HepG2 (cell line): ENCODE results near the gene AANAT. TPM values are rescaled to one million over a fixed set of nuclear protein-coding genes. Genes with fewer than 3 reads are reported as not detected.

Source experiments
- ATF7 ChIP-seq, 2 experiments: fragments of 450-650 bp in 1 of 2; sonication (generic) in 1 of 2; formaldehyde crosslinking in 1 of 2; IDR thresholded peaks; 2 replicates each; pipeline versions ENCODE4 v1.4.0 to v1.6.1; 2016 to 2020; ENCODE audit warnings: antibody characterized with exemption in 1 of 2, mild to moderate bottlenecking in 1 of 2, missing genetic modification reagents in 1 of 2
- ATM ChIP-seq: fragments of 450-650 bp; IDR thresholded peaks from 2 replicates; pipeline ENCODE4 v1.7.1; 2017; ENCODE audit warnings: mild to moderate bottlenecking, borderline replicate concordance
- BCL3 ChIP-seq: sonication (generic); formaldehyde crosslinking; IDR thresholded peaks from 2 replicates; pipeline ENCODE4 v1.5.1; 2020; ENCODE audit warnings: mild to moderate bottlenecking, missing genetic modification reagents, moderate library complexity
- CBX5 ChIP-seq: sonication (generic); formaldehyde crosslinking; IDR thresholded peaks from 2 replicates; pipeline ENCODE4 v1.4.0; 2020; ENCODE audit warnings: missing genetic modification reagents, borderline replicate concordance
- KDM4B ChIP-seq: sonication (generic); formaldehyde crosslinking; IDR thresholded peaks from 2 replicates; pipeline ENCODE4 v1.4.0; 2020; ENCODE audit warnings: missing genetic modification reagents
- KMT2B ChIP-seq: IDR thresholded peaks from 2 replicates; pipeline ENCODE4 v1.6.1; 2016; ENCODE audit warnings: missing genetic modification reagents, missing compliant biosample characterization
- SIN3B ChIP-seq: fragments of 150-350 bp; IDR thresholded peaks from 2 replicates; pipeline ENCODE4 v1.6.1; 2014; ENCODE audit warnings: low read length
- TCF7L2 ChIP-seq: IDR thresholded peaks from 2 replicates; pipeline ENCODE4 v1.6.1; 2011; ENCODE audit warnings: mild to moderate bottlenecking, low read depth, low read length, moderate library complexity
- ZFYVE20 ChIP-seq: sonication (generic); formaldehyde crosslinking; IDR thresholded peaks from 2 replicates; pipeline ENCODE4 v1.8.0; 2023; ENCODE audit warnings: low read depth, mild to moderate bottlenecking, moderate library complexity, missing genetic modification reagents, borderline replicate concordance
- ZNF460 ChIP-seq: sonication (generic); formaldehyde crosslinking; IDR thresholded peaks from 2 replicates; pipeline ENCODE4 v1.5.1; 2020; ENCODE audit warnings: missing genetic modification reagents, mild to moderate bottlenecking, borderline replicate concordance
- ZNF747 ChIP-seq: sonication (generic); formaldehyde crosslinking; IDR thresholded peaks from 2 replicates; pipeline ENCODE4 v1.8.1; 2023; ENCODE audit warnings: missing genetic modification reagents, mild to moderate bottlenecking, borderline replicate concordance
- ZNF879 ChIP-seq: sonication (generic); formaldehyde crosslinking; IDR thresholded peaks from 2 replicates; pipeline ENCODE4 v1.8.1; 2023; ENCODE audit warnings: missing genetic modification reagents
- ZNF891 ChIP-seq: sonication (generic); formaldehyde crosslinking; IDR thresholded peaks from 2 replicates; pipeline ENCODE4 v1.5.0; 2020; ENCODE audit warnings: mild to moderate bottlenecking, missing genetic modification reagents
- polyA plus RNA-seq, 8 experiments: library from polyadenylated mRNA; depleted of rRNA in 3 of 8; stranded (reverse) in 7 of 8; unstranded in 1 of 8; fragments of >200 nt; fragmentation: Illumina TruSeq in 4 of 8; extraction: Trizol in 4 of 8; gene quantifications; 2 replicates each; pipeline versions ENCODE4 v1.2.1 to v1.2.3, GENCODE V29; 2011 to 2016; ENCODE audit warnings: low read depth in 4 of 8, missing spikeins in 1 of 8, mixed read lengths in 1 of 8; ENCODE audit not compliant: insufficient read depth in 1 of 8
- total RNA-seq, 5 experiments: library from RNA; depleted of rRNA; stranded (reverse); fragments of >200 nt; fragmentation: Illumina TruSeq; extraction: Trizol; gene quantifications; 2 replicates each; pipeline ENCODE4 v1.2.3, GENCODE V29; 2016; ENCODE audit warnings: low read depth in 1 of 5
- TF ChIP-seq, protein P1 (sequence below): sonication (generic); formaldehyde crosslinking; IDR thresholded peaks from 2 replicates; pipeline ENCODE4 v1.4.0; 2020; ENCODE audit warnings: low read depth, mild to moderate bottlenecking, missing genetic modification reagents
- TF ChIP-seq, protein P2 (sequence below): sonication (generic); formaldehyde crosslinking; IDR thresholded peaks from 2 replicates; pipeline ENCODE4 v1.5.0; 2020; ENCODE audit warnings: missing genetic modification reagents
- TF ChIP-seq, protein P3 (sequence below), 2 experiments: sonication (generic) in 1 of 2; formaldehyde crosslinking in 1 of 2; IDR thresholded peaks; 2 replicates each; pipeline versions ENCODE4 v1.4.0 to v1.6.1; 2018 to 2020; ENCODE audit warnings: missing genetic modification reagents in 2 of 2, borderline replicate concordance in 1 of 2, low read depth in 1 of 2, mild to moderate bottlenecking in 1 of 2, missing biosample characterization in 1 of 2
- TF ChIP-seq, protein P4 (sequence below): sonication (generic); formaldehyde crosslinking; IDR thresholded peaks from 2 replicates; pipeline ENCODE4 v1.9.0; 2021; ENCODE audit warnings: missing genetic modification reagents, borderline replicate concordance
- TF ChIP-seq, protein P5 (sequence below): sonication (generic); formaldehyde crosslinking; IDR thresholded peaks from 2 replicates; pipeline ENCODE4 v1.5.0; 2020; ENCODE audit warnings: missing genetic modification reagents

The AANAT gene
- total and polyA plus RNA-seq, 2 of the 13 experiments (the other 11 are each of a cell fraction or from before 2014, with no cell fraction given) = 0.07 TPM; not detected in 1

DNA sequence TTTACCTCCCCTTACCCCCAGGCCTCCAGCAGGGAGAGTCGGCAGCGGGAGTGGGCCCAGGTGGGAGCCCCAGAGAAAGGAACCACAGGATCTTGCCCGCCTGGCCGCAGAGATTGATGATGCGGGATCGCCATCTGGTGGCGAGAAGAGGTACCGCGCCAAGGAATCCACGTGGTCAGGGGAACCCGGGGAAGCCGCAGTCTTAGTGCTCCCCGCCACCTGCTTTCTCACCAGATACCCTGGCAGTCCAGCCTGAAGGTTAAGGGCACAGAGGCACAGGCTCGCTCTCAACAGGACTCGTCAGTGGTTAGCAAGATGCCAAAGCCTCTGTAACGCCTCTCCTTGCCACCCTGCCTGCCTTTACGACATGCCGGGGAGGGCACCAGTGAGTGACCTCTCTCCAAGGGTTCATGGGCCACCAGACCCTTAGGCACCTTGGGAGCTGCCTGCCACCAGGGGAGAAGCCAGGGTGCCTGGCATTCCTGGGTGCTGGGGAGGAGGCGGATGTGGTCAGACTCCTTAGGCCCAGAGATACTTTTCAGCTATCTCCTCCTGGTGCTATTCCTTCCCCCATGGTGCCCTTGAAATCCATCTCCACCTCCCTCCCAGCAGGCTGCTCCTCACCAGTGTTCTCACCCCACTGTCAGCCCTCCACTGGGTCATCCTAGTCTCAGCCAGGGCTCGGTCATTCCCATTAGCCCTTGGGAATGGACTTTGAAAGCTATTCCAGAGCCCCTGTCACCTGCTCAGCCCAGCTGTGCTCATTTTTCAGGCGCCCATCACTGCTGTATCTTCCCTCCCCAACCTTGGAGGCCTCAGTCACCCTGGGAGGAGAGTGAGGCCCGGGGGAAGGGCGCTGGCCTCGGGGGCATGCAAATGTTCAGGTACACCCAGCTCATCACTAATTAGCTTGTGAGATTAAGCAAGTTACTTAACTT is 39.3 kb downstream of the AANAT start (continued):
- TF ChIP-seq ZNF879 (CRISPR knock-in tag) (0 out of 2 replicates have a peak, but pooled peaks have one; percentile 58), ATF7 (IDR thresholded peaks at IDR 0.05) (no peak), ATF7 (CRISPR knock-in tag; IDR thresholded peaks at IDR 0.05) (no peak), SIN3B (peak; percentile 51; the same call in 1 of the 2 replicates), TCF7L2 (no peak), KDM4B (CRISPR knock-in tag) (peak; percentile 50; the same call in 1 of the 2 replicates), BCL3 (CRISPR knock-in tag) (no peak), ZNF460 (CRISPR knock-in tag) (no peak), ZNF891 (CRISPR knock-in tag) (peak; percentile 92), ZNF747 (CRISPR knock-in tag) (0 out of 2 replicates have a peak, but pooled peaks have one; percentile 22), ZFYVE20 (CRISPR knock-in tag) (no peak), CBX5 (peak; percentile 76; the same call in 1 of the 2 replicates), ATM (no peak), KMT2B (no peak)
- TF ChIP-seq, protein P1, sequence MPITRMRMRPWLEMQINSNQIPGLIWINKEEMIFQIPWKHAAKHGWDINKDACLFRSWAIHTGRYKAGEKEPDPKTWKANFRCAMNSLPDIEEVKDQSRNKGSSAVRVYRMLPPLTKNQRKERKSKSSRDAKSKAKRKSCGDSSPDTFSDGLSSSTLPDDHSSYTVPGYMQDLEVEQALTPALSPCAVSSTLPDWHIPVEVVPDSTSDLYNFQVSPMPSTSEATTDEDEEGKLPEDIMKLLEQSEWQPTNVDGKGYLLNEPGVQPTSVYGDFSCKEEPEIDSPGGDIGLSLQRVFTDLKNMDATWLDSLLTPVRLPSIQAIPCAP = no peak
- TF ChIP-seq, protein P2, sequence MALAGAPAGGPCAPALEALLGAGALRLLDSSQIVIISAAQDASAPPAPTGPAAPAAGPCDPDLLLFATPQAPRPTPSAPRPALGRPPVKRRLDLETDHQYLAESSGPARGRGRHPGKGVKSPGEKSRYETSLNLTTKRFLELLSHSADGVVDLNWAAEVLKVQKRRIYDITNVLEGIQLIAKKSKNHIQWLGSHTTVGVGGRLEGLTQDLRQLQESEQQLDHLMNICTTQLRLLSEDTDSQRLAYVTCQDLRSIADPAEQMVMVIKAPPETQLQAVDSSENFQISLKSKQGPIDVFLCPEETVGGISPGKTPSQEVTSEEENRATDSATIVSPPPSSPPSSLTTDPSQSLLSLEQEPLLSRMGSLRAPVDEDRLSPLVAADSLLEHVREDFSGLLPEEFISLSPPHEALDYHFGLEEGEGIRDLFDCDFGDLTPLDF (CRISPR knock-in tag) = no peak
- TF ChIP-seq, protein P3, sequence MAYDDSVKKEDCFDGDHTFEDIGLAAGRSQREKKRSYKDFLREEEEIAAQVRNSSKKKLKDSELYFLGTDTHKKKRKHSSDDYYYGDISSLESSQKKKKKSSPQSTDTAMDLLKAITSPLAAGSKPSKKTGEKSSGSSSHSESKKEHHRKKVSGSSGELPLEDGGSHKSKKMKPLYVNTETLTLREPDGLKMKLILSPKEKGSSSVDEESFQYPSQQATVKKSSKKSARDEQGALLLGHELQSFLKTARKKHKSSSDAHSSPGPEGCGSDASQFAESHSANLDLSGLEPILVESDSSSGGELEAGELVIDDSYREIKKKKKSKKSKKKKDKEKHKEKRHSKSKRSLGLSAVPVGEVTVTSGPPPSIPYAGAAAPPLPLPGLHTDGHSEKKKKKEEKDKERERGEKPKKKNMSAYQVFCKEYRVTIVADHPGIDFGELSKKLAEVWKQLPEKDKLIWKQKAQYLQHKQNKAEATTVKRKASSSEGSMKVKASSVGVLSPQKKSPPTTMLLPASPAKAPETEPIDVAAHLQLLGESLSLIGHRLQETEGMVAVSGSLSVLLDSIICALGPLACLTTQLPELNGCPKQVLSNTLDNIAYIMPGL (CRISPR knock-in tag; IDR thresholded peaks at IDR 0.05; ENCODE audit: borderline replicate concordance in 1 of 2, low read depth in 1 of 2) = peak; percentile 53 to 86; a peak in 3 of 4 replicates
- TF ChIP-seq, protein P4, sequence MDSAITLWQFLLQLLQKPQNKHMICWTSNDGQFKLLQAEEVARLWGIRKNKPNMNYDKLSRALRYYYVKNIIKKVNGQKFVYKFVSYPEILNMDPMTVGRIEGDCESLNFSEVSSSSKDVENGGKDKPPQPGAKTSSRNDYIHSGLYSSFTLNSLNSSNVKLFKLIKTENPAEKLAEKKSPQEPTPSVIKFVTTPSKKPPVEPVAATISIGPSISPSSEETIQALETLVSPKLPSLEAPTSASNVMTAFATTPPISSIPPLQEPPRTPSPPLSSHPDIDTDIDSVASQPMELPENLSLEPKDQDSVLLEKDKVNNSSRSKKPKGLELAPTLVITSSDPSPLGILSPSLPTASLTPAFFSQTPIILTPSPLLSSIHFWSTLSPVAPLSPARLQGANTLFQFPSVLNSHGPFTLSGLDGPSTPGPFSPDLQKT (CRISPR knock-in tag) = no peak
- TF ChIP-seq, protein P5, sequence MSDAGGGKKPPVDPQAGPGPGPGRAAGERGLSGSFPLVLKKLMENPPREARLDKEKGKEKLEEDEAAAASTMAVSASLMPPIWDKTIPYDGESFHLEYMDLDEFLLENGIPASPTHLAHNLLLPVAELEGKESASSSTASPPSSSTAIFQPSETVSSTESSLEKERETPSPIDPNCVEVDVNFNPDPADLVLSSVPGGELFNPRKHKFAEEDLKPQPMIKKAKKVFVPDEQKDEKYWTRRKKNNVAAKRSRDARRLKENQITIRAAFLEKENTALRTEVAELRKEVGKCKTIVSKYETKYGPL = no peak
